ENCODE data around the gene OR13A1.
"Not testable (repeated sequence)": the region's sequence is repeated elsewhere in the genome, so short reads cannot be mapped to it uniquely, and the experiment has no call there.

Gene OR13A1

GRCh38 chr10:45280113-45280760 is 35.2 kb downstream of the OR13A1 start:
- DNase-seq, result no peak

GRCh38 chr10:45279682-45280081 is 35.7 kb downstream of the OR13A1 start:
- DNase-seq, result no peak

GRCh38 chr10:45278860-45279498 is 36.4 kb downstream of the OR13A1 start:
- DNase-seq, result no peak

DNA sequence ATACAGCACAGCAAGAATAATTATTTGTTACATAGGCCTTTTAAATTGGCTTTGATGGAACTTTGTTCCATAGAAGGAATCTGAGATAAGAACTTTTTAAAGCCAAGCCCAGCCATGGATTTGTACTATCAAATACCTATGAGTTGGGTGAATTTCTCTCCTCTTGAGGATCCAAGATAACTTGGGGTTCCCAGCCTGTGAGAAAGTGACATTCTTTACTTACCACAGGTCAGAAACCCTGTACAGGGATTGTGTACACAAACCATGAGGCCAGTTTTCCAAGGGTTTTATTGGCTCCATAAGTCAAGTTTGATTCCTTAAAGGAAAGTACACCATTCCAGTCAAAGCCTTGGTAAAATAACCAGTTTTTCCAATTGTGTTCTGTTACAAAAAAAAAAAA is 39.3 kb downstream of the OR13A1 start:
- not testable (repeated sequence) for DNase-seq

DNA sequence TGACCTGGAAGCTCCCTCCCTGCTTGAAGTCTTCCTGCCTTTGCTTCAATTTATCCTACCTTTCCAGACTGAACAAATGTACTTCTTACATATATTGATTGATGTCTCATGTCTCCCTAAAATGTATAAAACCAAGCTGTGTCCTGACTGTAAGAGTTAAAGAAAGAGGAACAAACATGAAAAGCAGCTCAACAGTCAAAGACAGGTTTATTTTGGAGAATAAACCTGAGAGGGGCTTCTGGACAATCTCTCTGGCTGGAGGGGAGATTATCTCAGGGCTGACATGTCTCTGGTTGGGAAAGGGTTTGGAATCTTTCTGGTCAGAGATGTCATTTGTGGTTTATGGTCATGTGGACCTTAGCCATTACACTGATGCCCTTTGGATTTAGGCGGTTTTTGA is 41.0 kb downstream of the OR13A1 start:
- no peak for DNase-seq

DNA sequence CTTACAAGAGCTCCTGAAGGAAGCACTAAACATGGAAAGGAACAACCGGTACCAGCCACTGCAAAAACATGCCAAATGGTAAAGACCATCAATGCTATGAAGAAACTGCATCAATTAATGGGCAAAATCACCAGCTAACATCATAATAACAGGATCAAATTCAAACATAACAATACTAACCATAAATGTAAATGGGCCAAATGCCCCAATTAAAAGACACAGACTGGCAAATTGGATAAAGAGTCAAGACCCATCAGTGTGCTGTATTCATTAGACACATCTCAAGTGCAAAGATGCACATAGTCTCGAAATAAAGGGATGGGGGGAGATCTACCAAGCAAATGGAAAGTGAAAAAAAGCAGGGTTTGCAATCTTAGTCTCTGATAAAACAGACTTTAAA is 47.6 kb downstream of the OR13A1 start:
- DNase-seq, result not testable (repeated sequence)

GRCh38 chr10:45265996-45266395 is 49.4 kb downstream of the OR13A1 start:
- DNase-seq, result no peak

GRCh38 chr10:45261946-45262345 is 53.5 kb downstream of the OR13A1 start:
- no peak for DNase-seq

- no peak for DNase-seq
These were observed 54.1 kb downstream of the OR13A1 start for GRCh38 chr10:45261243-45261775.

DNA sequence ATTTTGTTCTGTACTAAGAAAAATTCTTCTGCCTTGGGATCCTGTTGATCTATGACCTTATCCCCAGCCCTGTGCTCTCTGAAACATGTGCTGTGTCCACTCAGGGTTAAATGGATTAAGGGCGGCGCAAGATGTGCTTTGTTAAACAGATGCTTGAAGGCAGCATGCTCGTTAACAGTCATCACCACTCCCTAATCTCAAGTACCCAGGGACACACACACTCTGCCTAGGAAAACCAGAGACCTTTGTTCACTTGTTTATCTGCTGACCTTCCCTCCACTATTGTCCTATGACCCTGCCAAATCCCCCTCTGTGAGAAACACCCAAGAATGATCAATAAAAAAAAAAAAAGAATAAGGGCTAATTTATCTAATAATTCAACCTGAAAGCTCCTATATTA is 54.8 kb downstream of the OR13A1 start:
- DNase-seq, result not testable (repeated sequence)

- DNase-seq, result not testable (repeated sequence)
These were observed 55.5 kb downstream of the OR13A1 start for GRCh38 chr10:45259786-45260495.

GRCh38 chr10:45257600-45257999 is 57.8 kb downstream of the OR13A1 start:
- DNase-seq, result no peak

DNA sequence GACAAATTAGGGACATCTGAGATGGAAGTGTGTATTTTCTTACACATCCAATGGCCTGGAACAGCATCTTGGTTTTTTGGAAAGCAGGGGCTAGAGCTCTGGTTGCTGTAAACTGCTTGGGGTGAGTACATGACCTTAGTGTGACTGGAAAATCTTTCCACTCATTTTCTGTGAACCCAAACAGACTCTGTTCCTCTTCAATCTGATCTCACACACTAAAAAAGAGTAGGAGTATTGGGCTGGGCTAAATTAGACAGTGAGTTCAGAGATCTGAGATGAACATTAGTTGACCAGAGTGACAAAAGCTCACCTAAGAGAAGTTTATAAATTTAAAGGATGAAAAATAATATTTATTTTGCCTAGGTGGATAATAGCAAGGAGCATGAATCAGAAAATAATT is 59.2 kb downstream of the OR13A1 start:
- DNase-seq, result no peak

- no peak for DNase-seq
These were observed 59.7 kb downstream of the OR13A1 start for GRCh38 chr10:45255706-45256105.

GRCh38 chr10:45254892-45255291 is 60.5 kb downstream of the OR13A1 start:
- DNase-seq, result no peak

DNA sequence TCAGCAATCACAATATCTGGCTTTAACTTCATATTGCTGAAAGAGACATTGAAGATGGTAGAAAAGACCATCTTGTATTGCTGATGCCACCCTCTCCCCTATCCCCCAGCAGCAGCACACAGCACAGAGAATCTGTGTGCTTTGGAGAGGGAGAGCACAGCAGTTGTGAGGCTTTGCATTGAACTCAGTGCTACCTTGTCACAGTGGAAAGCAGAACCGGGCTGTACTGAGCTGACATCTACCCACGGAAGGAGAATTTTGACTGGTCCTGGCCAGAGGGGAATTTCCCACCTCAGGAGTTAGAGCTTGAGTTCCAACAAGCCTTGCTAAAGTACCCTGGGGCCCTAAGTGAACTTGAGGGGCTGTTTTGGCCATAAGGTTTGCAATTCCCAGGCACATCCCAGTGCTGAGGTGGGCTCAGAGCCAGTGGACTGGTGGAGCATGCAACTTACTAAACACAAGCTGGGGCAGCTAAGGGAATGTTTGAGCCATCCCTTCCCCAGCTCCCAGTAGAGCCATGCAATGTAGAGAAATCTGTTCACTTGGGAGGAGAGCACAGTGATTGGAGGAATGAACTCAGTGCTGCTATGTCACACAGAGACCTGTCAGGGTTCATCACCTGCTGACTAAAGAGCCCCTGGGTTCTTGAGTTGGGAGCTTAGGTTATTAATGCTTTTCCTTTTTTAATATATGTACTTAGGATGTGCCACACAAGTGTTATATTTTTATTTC is 62.1 kb downstream of the OR13A1 start:
- no peak for DNase-seq
